Thymus (tissue), 11 donors: ENCODE data around the gene PDE1A. TPM values are rescaled to one million over a fixed set of nuclear protein-coding genes. Genes with fewer than 3 reads are reported as not detected.

ENCODE experiments used
- DNase-seq, 9 donors: peaks; one replicate each; pipeline ENCODE4 v3.0.0-alpha.2; 2013; ENCODE audit warnings: low spot score in 9 of 9, low read depth in 6 of 9, missing footprints in 1 of 9
- H3K27ac ChIP-seq, 2 donors: one replicate each; pipeline ENCODE4 v1.5.1; 2013; ENCODE audit warnings: control low read depth in 1 of 2, low read depth in 1 of 2, low read length in 1 of 2, mild to moderate bottlenecking in 1 of 2, moderate library complexity in 1 of 2
- H3K27me3 ChIP-seq, 2 donors: one replicate each; pipeline ENCODE4 v1.5.1; 2013; ENCODE audit warnings: low read length in 1 of 2; ENCODE audit not compliant: control insufficient read depth in 2 of 2, insufficient read depth in 1 of 2
- H3K36me3 ChIP-seq, 2 donors: one replicate each; pipeline ENCODE4 v1.5.1; 2013; ENCODE audit warnings: low read length in 1 of 2, mild to moderate bottlenecking in 1 of 2, moderate library complexity in 1 of 2; ENCODE audit not compliant: control insufficient read depth in 2 of 2, insufficient read depth in 2 of 2
- H3K4me1 ChIP-seq, 2 donors: one replicate each; pipeline ENCODE4 v1.5.1; 2013; ENCODE audit warnings: low read length in 2 of 2; ENCODE audit not compliant: control insufficient read depth in 2 of 2, insufficient read depth in 2 of 2
- H3K4me3 ChIP-seq, 2 donors: one replicate each; pipeline ENCODE4 v1.5.1; 2013; ENCODE audit warnings: low read length in 2 of 2, control low read depth in 1 of 2, mild to moderate bottlenecking in 1 of 2
- H3K9me3 ChIP-seq, 2 donors: one replicate each; pipeline ENCODE4 v1.5.1; 2013; ENCODE audit warnings: low read length in 1 of 2, mild to moderate bottlenecking in 1 of 2; ENCODE audit not compliant: control insufficient read depth in 2 of 2, insufficient read depth in 1 of 2
- WGBS: extraction: QIAGEN DNeasy Blood & Tissue Kit; methylation state at CpG from one replicate; pipeline ENCODE4 v1.1.7; 2013; 5-methylcytosine and 5-hydroxymethylcytosine counted together
- polyA plus RNA-seq: library from polyadenylated mRNA; stranded (reverse); fragments of 200-250 nt; gene quantifications from one replicate; pipeline ENCODE4 v1.2.3, GENCODE V29; 2013
- total RNA-seq: library from RNA; stranded (reverse); fragments of 120-200 nt; gene quantifications from one replicate; pipeline ENCODE4 v1.2.4, GENCODE V29; 2013
- donor health status: healthy.

Gene PDE1A
- total and polyA plus RNA-seq, 2 donors = 7.7 to 13.0 TPM

- no peak overlapping the region for H3K27ac ChIP-seq
- H3K9me3 ChIP-seq = no peaks in the 10 kb centered on the region
- H3K36me3 ChIP-seq = no peaks in the 10 kb centered on the region
- DNase-seq = no peak
- no peaks in the 10 kb centered on the region for H3K27me3 ChIP-seq
- no peaks in the 10 kb centered on the region for H3K4me1 ChIP-seq
- H3K4me3 ChIP-seq = no peak overlapping the region
Measured at GRCh38 chr2:182197529-182197928, 229.3 kb downstream of the PDE1A start.

GRCh38 chr2:182193291-182193690 is 233.5 kb downstream of the PDE1A start:
- 96% methylated on average over 5 of the region's 5 CpGs for WGBS

GRCh38 chr2:182191061-182191460 is 235.8 kb downstream of the PDE1A start:
- 98% methylated on average over 2 of the region's 2 CpGs for WGBS

More at GRCh38 chr2:182193291-182193690, 233.5 kb downstream of the PDE1A start:
- Histone ChIP-seq H3K4me3 (no peak overlapping the region), H3K27me3 (no peaks in the 10 kb centered on the region), H3K36me3 (no peaks in the 10 kb centered on the region), H3K9me3 (no peaks in the 10 kb centered on the region), H3K27ac (no peak overlapping the region), H3K4me1 (no peaks in the 10 kb centered on the region)
- no peak for DNase-seq

GRCh38 chr2:182187130-182187529 is 239.7 kb downstream of the PDE1A start:
- Histone ChIP-seq H3K27me3 (no peaks in the 10 kb centered on the region), H3K4me1 (no peaks in the 10 kb centered on the region), H3K9me3 (peaks cover 0 to 3% of the 10 kb centered on the region in 2 donors), H3K4me3 (no peak overlapping the region), H3K36me3 (no peaks in the 10 kb centered on the region), H3K27ac (no peak overlapping the region)
- DNase-seq = no peak

More at GRCh38 chr2:182191061-182191460, 235.8 kb downstream of the PDE1A start:
- no peak for DNase-seq
- no peaks in the 10 kb centered on the region for H3K4me1 ChIP-seq
- no peaks in the 10 kb centered on the region for H3K27me3 ChIP-seq
- H3K36me3 ChIP-seq = no peaks in the 10 kb centered on the region
- no peaks in the 10 kb centered on the region for H3K9me3 ChIP-seq
- no peak overlapping the region for H3K4me3 ChIP-seq
- no peak overlapping the region for H3K27ac ChIP-seq

- Histone ChIP-seq H3K36me3 (no peaks in the 10 kb centered on the region), H3K27ac (no peak overlapping the region), H3K9me3 (peaks cover 0 to 3% of the 10 kb centered on the region in 2 donors), H3K4me3 (no peak overlapping the region), H3K27me3 (no peaks in the 10 kb centered on the region), H3K4me1 (no peaks in the 10 kb centered on the region)
- WGBS = 40% methylated on average over 4 of the region's 4 CpGs
- peak in 6 of 9 donors; percentile 21 to 56 (median 28) for DNase-seq
Measured at GRCh38 chr2:182186132-182186735, 240.6 kb downstream of the PDE1A start.

GRCh38 chr2:182182436-182182835 is 244.4 kb downstream of the PDE1A start:
- no peaks in the 10 kb centered on the region for H3K27me3 ChIP-seq
- H3K27ac ChIP-seq = no peak overlapping the region
- H3K9me3 ChIP-seq = peaks cover 0 to 3% of the 10 kb centered on the region in 2 donors
- no peak for DNase-seq
- 98% methylated on average over 2 of the region's 2 CpGs for WGBS
- H3K4me3 ChIP-seq = no peak overlapping the region
- H3K36me3 ChIP-seq = no peaks in the 10 kb centered on the region
- H3K4me1 ChIP-seq = no peaks in the 10 kb centered on the region

GRCh38 chr2:182181381-182181780 is 245.5 kb downstream of the PDE1A start:
- Histone ChIP-seq H3K9me3 (peaks cover 0 to 3% of the 10 kb centered on the region in 2 donors), H3K4me3 (no peak overlapping the region), H3K27ac (no peak overlapping the region), H3K36me3 (no peaks in the 10 kb centered on the region), H3K4me1 (no peaks in the 10 kb centered on the region), H3K27me3 (no peaks in the 10 kb centered on the region)
- 99% methylated on average over 3 of the region's 3 CpGs for WGBS
- no peak for DNase-seq

GRCh38 chr2:182179176-182179575 is 247.7 kb downstream of the PDE1A start:
- H3K27ac ChIP-seq = no peak overlapping the region
- no peak overlapping the region for H3K4me3 ChIP-seq
- no peaks in the 10 kb centered on the region for H3K36me3 ChIP-seq
- DNase-seq = no peak
- H3K27me3 ChIP-seq = no peaks in the 10 kb centered on the region
- no peaks in the 10 kb centered on the region for H3K4me1 ChIP-seq
- H3K9me3 ChIP-seq = peaks cover 0 to 3% of the 10 kb centered on the region in 2 donors

GRCh38 chr2:182173944-182174622 is 252.8 kb downstream of the PDE1A start:
- Histone ChIP-seq H3K36me3 (no peaks in the 10 kb centered on the region), H3K9me3 (no peaks in the 10 kb centered on the region), H3K27me3 (no peaks in the 10 kb centered on the region), H3K27ac (no peak overlapping the region), H3K4me3 (no peak overlapping the region), H3K4me1 (no peaks in the 10 kb centered on the region)
- DNase-seq = no peak
- WGBS = 76% methylated on average over 5 of the region's 5 CpGs
